ENCODE results near the gene OR2T33.
"Not testable (repeated sequence)": the region's sequence is repeated elsewhere in the genome, so short reads cannot be mapped to it uniquely, and the experiment has no call there.

The OR2T33 gene

GRCh38 chr1:248277876-248278275 lies at the start of gene OR2T33:
Gene OR2T33, minus strand, starts transcription at chr1:248277976. Its CDS starts 4,162 bp downstream, at chr1:248273814.
- DNase-seq: no peak

- no peak for DNase-seq
Observed at GRCh38 chr1:248324468-248324867, 46.7 kb upstream of the OR2T33 start, which contains the start of gene OR2M7. Gene OR2M7, minus strand, starts transcription at chr1:248324568. Its CDS starts 0 bp downstream, at chr1:248324568.

GRCh38 chr1:248316796-248317195 lies 39.0 kb upstream of the OR2T33 start:
- no peak for DNase-seq

GRCh38 chr1:248306740-248307139 lies 29.0 kb upstream of the OR2T33 start:
- DNase-seq: not testable (repeated sequence)

- DNase-seq: no peak
Observed at GRCh38 chr1:248306103-248306502, 28.3 kb upstream of the OR2T33 start.

GRCh38 chr1:248305672-248306071 lies 27.9 kb upstream of the OR2T33 start:
- not testable (repeated sequence) for DNase-seq

GRCh38 chr1:248303324-248303723 lies 25.5 kb upstream of the OR2T33 start, which contains the start of gene OR2T12:
Gene OR2T12, minus strand, starts transcription at chr1:248303424. Its CDS starts 7,846 bp downstream, at chr1:248295578.
- no peak for DNase-seq

GRCh38 chr1:248288391-248288790 lies 10.6 kb upstream of the OR2T33 start:
- DNase-seq: no peak

GRCh38 chr1:248273225-248273624 lies 4.6 kb downstream of the OR2T33 start:
- not testable (repeated sequence) for DNase-seq

- no peak for DNase-seq
Observed at GRCh38 chr1:248268178-248268577, 9.6 kb downstream of the OR2T33 start.

GRCh38 chr1:248259309-248259708 lies 18.5 kb downstream of the OR2T33 start:
- DNase-seq: not testable (repeated sequence)

GRCh38 chr1:248243204-248243603 lies 34.6 kb downstream of the OR2T33 start:
- DNase-seq: no peak

- no peak for DNase-seq
Observed at GRCh38 chr1:248239478-248239877, 38.3 kb downstream of the OR2T33 start.

GRCh38 chr1:248231117-248231516 lies 46.7 kb downstream of the OR2T33 start, which contains the start of gene OR2M4:
Gene OR2M4, plus strand, starts transcription at chr1:248231417. Its CDS starts 7,512 bp downstream, at chr1:248238929.
- DNase-seq: no peak

- no peak for DNase-seq
Observed at GRCh38 chr1:248229360-248229908, 48.3 kb downstream of the OR2T33 start.

- DNase-seq: no peak
Observed at GRCh38 chr1:248225537-248225936, 52.2 kb downstream of the OR2T33 start.

Data from activated naive CD4-positive, alpha-beta T cell (primary cell).